ENCODE results near the gene STAG3.

DNA sequence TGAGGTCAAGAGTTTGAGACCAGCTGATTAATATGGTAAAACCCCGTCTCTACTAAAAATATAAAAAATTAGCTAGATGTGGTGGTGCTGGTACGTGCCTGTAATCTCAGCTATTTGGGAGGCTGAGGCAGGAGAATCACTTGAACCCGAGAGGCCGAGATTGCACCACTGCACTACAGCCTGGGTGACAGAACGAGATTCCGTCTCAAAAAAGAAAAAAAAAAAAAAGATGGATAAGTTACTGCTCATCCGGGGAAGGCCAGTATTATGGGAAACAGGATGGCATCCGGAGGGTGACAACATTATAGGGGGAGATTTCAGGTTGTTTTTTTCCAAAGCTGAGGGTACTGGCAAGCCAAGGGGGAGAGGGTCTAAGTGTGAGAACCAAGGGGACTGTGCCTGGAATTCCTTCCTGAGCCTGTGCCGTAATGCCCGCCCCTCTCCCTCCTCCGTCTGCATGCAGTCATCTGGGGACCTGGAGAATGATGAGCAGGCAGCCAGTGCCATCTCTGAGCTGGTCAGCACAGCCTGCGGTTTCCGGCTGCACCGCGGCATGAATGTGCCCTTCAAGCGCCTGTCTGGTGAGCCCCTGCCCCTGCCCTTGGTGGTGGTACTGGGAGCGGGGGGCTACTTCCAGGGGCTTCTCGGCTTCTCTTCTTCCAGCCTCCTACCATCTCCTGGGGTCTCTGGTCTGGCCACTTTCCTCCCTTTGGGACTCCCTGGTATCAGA is 24.6 kb upstream of the STAG3 start:
- TF ChIP-seq, protein P1, sequence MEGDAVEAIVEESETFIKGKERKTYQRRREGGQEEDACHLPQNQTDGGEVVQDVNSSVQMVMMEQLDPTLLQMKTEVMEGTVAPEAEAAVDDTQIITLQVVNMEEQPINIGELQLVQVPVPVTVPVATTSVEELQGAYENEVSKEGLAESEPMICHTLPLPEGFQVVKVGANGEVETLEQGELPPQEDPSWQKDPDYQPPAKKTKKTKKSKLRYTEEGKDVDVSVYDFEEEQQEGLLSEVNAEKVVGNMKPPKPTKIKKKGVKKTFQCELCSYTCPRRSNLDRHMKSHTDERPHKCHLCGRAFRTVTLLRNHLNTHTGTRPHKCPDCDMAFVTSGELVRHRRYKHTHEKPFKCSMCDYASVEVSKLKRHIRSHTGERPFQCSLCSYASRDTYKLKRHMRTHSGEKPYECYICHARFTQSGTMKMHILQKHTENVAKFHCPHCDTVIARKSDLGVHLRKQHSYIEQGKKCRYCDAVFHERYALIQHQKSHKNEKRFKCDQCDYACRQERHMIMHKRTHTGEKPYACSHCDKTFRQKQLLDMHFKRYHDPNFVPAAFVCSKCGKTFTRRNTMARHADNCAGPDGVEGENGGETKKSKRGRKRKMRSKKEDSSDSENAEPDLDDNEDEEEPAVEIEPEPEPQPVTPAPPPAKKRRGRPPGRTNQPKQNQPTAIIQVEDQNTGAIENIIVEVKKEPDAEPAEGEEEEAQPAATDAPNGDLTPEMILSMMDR (IDR thresholded peaks at IDR 0.05), result no peak
- TF ChIP-seq POLR2A (IDR thresholded peaks at IDR 0.05), result no peak
